NCI-H2029 treated with DMSO at 0.1 percent for 48 hours (cell line): ENCODE data around the gene BCKDHA.
"Not testable (repeated sequence)": the region's sequence is repeated elsewhere in the genome, so short reads cannot be mapped to it uniquely, and the experiment has no call there.

Source experiments
- DNase-seq: peaks from one replicate; lab custom pipeline; 2025; lab: John Stamatoyannopoulos, UW

The BCKDHA gene

DNA sequence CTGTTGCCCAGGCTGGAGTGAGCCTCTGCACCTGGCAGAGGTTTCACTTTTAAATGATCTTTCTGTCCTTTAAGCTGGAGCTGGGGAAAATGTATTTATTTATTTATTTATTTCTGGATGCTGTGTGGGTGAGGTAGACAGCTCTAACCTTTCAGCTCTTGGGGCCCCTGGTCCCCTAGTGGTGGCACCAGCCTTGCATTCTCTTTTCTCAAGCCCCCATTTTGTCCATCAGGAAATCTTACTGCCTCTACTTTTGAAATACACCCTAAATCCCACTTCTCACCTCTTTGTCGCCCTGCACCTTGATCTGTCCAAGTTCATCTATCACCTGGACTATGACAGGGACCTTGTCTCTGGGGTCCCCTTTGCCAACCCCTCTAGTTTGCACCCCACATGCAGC, 31.5 kb upstream of the BCKDHA start:
- DNase-seq, result no peak

GRCh38 chr19:41367848-41368301, 29.7 kb upstream of the BCKDHA start:
- DNase-seq, result no peak

- no peak for DNase-seq
Measured at GRCh38 chr19:41369769-41370168, 27.8 kb upstream of the BCKDHA start.

- not testable (repeated sequence) for DNase-seq
Measured at GRCh38 chr19:41371119-41371518, 26.5 kb upstream of the BCKDHA start.

DNA sequence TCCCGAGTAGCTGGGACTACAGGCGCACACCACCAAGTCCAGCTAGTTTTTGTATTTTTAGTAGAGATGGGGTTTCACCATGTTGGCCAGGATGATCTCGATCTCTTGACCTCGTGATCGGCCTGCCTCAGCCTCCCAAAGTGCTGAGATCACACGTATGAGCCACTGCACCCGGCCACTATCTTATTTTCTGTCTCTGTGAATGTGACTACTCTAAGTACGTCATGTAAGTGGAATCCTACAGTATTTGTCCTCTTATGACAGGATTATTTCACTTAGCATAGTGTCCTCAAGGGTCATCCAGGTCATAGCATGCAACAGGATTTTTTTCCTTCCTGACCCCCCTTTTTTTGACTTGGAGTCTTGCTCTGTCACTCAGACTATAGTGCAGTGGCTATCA, 26.1 kb upstream of the BCKDHA start:
- no peak for DNase-seq

DNA sequence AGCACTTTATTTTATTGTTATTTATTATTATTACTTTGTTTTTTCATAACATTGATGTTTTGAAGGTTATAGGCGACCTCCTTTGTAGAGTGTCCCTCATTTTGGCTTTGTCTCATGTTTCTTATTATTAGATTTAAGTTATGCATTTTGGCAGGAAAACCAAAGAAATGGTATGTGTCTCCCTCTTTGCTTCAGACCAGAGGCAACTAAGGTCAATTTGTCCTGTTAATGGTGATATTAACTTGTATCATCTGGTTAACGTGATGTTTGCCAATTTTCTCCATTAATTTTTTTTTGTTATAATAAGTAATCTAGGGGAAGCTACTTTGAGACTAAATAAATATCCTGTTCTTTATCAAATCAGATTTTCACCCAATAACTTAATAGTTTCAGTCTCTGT, 25.1 kb upstream of the BCKDHA start:
- DNase-seq, result no peak

DNA sequence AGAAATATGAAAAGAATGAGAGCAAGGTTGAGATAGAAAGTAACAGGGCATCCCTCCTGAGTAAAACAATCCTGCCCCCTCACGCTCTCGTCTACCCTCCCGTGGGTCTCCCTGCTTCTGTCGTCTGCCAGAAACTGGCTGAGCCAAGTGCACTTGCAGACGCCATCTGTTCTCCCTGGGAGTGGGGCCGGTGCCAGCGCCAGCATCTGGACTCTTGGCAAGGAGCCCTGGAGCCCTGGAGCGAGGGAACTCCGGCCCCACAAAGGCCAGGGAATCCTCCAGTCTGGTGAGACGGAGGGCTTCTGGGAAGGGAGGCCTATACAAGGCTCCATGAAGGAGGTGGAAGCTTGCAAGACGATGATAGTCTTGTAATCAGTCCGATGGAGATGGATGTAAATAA, 23.6 kb upstream of the BCKDHA start:
- DNase-seq, result peak; percentile 88

DNA sequence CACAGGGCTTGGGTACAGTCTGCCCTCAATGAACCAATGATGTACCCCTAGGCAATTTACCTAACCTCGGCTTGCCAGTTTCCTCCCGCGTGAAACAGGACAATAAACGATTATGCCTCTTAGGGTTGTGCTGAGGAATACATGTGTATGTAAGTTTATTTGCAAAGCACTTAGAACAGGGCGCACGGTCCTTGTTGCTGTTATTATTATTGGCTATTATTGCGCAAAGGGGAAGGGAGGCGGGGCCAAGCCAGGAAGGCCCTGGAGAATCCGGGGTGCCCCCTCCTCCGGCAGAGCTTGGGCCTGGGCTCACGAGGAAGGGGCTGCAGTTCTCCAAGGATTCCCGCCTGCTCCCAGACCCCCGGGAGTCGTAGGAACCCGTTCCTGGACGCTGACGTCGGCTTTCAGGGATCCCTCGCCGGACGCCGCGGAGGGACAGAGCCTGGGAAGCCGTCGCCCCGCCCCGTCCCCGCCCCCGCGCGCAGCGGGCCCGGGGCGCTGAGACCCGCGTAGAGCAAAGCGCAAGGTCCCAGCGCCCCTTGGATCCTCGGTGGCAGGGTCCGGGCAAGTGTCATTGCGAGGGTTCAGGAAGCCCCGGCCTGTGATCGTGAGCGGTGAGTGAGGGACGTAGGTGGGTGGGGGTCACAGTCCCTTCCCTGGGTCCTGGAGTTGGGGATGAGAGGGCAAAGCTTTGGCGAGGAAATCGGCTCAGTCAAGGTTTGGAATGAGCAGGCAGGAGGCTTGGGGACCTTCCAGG, 21.2 kb upstream of the BCKDHA start, which contains the start of gene TMEM91:
Gene TMEM91, plus strand, starts transcription at position 293 of the 757 bp plus-strand sequence. CDS start 1,777 bp downstream, outside the sequence.
- DNase-seq, result peak; percentile 21

DNA sequence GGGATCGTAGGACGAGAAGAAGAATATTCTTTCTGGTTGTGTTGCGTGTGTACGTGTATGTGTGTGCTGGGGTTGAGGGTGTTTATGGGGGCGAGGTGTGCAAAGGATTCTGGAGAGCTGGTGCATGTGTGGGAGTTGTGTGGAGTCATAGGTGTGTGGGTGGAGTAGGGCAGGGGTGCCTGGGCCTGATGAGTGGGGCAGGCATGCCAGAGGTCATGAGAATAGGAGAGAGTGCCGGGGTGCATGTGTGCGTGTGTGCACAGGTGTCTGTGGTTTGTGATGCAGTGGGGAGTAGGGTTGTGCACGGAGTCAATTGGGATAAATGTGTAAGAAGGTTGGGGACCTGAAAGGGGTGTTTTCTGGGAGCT, 20.6 kb upstream of the BCKDHA start:
- no peak for DNase-seq

- no peak for DNase-seq
Measured at GRCh38 chr19:41377977-41378709, 19.5 kb upstream of the BCKDHA start.

- DNase-seq, result not testable (repeated sequence)
Measured at GRCh38 chr19:41381536-41381935, 16.1 kb upstream of the BCKDHA start.

GRCh38 chr19:41384351-41384750, 13.3 kb upstream of the BCKDHA start:
- no peak for DNase-seq

- DNase-seq, result no peak
Measured at GRCh38 chr19:41386442-41386841, 11.2 kb upstream of the BCKDHA start.

- DNase-seq, result no peak
Measured at GRCh38 chr19:41391618-41392017, 6.0 kb upstream of the BCKDHA start.

GRCh38 chr19:41392775-41393174, 4.8 kb upstream of the BCKDHA start:
- DNase-seq, result no peak

DNA sequence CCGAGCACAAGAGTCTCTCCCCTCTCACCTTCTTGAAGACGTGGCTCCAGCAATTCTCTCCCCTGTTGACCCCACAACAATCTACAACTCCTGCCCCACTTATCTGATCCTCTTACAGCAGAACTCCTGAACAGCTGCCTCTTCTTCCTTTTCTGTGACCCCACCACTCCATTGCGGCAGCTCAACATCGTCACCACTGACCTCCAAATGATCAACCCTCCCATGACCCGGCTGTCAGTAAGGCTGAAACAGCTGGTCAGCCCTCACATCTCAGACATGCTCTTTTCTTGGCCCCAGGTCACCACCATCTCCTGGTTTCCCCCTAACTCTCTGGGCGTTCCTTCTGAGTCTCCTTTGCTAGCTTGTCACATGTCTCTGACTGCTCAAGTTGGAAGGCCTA, 2.3 kb upstream of the BCKDHA start:
- no peak for DNase-seq

DNA sequence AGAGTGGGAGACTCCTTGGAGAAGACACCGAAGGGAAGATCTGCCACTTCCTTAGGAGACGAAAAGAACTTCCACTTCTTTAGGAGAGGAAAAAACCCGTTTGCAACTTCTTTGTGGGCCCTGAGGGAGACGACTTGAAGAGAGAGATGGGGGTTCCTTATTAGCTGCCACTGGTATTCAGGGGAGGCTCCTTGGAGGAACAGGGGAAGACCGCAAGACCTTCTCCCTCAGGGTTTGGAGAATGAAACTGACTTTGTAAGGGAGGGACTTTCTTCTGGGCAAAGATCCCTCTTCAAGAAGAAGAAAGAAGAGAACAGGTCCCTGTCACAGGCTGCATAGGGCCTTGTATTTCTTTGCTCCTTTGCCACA, 416 bp downstream of the BCKDHA start:
- DNase-seq, result no peak

GRCh38 chr19:41398598-41398997, 980 bp downstream of the BCKDHA start:
- DNase-seq, result no peak

DNA sequence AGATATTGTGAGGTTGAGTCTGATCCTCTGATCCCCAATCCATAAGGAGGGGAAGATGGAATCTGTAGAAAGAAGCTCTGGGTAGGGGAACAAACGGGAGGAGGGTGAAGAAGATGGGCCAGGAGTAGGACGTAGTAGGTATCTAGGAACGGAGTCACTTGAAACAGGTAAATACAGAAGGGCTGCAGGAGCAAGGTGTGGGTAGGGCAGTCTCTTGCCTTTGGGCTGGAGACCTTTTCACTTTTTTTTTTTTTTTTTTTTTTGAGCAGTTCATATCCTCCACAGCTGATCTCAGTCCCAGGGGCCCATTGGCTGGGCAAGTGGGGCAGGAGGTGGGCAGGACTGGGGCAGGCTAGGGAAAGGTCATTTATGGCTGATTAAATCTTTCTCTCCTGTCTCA, 1.5 kb downstream of the BCKDHA start:
- no peak for DNase-seq

DNA sequence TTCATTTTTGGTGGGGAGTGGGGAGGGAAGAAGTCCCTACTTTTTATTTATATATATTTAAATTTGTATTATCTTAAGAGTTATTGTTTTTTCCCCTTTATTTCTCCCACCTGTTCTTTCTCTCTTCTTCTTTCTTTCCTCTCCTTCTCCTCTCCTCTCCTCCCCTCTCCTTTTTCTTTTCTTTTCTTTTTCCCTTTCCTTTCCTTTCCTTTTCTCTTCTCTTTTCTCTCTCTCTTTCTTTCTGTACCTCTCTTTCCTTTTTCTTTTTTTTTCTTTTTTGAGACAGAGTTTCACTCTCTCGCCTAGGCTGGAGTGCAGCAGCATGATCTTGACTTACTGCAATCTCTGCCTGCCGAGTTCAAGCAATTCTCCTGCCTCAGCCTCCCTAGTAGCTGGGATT, 1.9 kb downstream of the BCKDHA start:
- no peak for DNase-seq

- no peak for DNase-seq
Measured at GRCh38 chr19:41401483-41401882, 3.9 kb downstream of the BCKDHA start.

DNA sequence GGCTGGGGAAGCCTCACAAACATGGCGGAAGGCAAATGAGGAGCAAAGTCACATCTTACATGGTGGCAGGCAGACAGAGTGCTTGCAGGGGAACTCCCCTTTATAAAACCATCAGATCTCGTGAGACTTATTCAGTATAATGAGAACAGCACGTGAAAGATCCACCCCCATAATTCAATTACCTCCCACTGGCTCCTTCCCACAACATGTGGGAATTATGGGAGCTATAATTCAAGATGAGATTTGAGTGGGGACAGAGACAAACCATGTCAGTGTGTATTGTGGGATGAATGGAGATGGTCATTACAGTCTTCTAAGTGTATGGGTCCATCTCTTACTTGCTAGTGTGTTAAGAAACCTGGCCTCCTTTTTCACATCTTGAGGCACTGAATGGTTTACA, 4.4 kb downstream of the BCKDHA start:
- no peak for DNase-seq

- DNase-seq, result peak; percentile 25
Measured at GRCh38 chr19:41403181-41403970, 5.8 kb downstream of the BCKDHA start.
